GM21619 (cell line): ENCODE results near the gene KIF6.

Experiments
- ATAC-seq: cut with Tn5 transposase; IDR thresholded peaks from one replicate; pipeline ENCODE4 v1.9.1; 2021; ENCODE audit not compliant: unreplicated experiment

KIF6 gene

GRCh38 chr6:39666706-39667489, 58.3 kb downstream of the KIF6 start:
- no peak for ATAC-seq

DNA sequence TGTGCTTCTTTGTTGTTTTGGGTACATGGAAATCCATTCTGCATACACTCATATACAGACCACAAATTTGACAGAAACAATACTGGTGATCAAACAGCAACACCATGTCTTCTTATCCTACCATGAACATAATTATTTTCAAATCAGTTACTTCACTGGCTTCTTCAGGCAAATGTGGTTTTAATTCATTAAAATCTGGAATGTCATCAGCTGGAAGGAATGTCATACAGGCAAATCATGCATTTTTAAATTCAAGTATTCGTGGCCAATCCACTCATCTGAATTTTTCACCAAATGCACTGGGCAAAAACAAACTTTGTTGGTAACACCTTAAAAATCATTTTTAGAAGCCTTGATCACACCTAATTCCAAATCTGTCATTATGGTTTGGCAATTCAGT, 59.3 kb downstream of the KIF6 start:
- ATAC-seq, result no peak

- ATAC-seq, result no peak
Measured at GRCh38 chr6:39664173-39664572, 61.0 kb downstream of the KIF6 start.

- no peak for ATAC-seq
Measured at GRCh38 chr6:39657355-39658135, 67.7 kb downstream of the KIF6 start.

DNA sequence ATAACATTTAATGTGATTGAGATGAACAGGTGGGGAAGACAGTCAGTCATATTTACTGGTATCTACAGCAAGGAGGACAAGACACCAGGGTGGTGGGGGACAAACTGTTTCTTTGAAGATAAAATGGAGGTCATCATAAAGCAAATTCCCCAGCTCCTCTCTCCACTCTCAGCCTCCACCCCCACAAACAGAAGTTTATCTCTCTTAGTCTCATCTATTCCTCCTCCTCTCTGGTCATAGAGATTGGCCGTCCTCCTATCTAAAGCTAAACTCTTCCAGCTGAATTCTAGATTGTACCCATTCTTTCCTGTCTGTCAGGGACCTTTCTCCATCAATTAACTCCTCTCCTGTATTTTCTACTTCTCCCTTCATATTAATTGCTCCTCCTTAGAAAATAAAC, 71.1 kb downstream of the KIF6 start:
- ATAC-seq, result no peak

GRCh38 chr6:39653612-39654011, 71.6 kb downstream of the KIF6 start:
- no peak for ATAC-seq

- ATAC-seq, result no peak
Measured at GRCh38 chr6:39649996-39650395, 75.2 kb downstream of the KIF6 start.

DNA sequence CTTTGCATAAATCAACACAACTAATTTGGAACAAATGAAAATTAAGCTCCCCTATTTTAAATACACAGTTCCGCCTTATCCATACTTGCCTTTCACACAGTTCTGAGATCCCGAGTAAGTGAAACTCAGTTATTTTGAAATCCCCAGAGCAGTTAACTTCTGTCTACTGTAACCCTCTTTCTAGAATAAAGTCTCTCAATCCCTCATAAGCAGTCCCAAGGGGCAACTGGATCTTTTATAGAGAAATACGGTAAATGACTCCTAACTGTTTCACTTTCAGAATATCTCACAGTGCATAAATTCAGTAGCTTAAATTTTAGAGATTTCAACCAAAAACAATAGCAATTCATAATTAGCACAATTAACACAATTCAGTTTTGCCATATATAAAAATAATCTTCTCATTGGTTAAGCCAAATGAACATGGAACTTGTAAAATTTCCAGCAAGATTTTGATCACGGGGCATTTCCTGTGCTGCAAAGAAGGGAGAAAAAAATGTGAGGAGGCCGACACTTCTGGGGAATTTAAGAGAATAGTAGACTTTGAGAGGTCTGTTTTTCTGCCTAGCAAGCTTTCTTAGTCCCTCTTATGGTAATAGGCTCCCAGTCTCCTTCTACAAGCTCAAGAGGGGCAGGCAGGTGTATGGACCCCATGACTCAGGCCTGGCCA, 78.3 kb downstream of the KIF6 start:
- ATAC-seq, result no peak

- ATAC-seq, result no peak
Measured at GRCh38 chr6:39642270-39642669, 82.9 kb downstream of the KIF6 start.

DNA sequence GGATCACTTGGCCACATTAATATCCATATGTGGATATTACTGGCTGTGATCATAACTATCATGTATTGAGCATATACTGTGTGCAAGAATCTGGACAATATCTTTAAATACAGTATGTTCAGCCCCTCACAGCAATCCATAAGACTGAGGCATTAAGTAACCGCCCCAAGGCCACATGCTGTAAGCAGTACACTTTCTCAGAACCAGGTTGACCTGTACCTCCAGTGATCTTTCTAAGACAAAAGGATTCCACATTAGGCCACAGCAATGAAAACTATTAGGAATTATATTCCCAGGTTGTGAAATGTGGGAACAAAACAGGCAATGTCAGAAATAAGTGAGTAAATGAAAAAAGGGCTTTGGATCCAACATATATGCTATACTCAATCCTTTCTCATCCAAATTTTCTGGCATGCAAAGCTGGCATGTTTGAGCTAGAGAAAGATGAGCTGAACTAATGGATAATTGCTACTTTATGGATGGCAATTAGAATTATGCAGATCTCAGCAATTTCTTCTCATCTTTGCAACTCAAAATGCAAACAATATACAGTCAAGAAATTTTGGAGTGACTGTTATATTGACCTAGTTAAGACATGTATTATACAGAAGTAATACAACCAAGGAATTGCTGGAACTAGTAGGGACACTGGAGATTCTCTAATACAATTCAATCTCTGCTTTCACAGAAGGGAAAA, 86.9 kb downstream of the KIF6 start:
- no peak for ATAC-seq

GRCh38 chr6:39634646-39635341, 90.4 kb downstream of the KIF6 start:
- no peak for ATAC-seq

DNA sequence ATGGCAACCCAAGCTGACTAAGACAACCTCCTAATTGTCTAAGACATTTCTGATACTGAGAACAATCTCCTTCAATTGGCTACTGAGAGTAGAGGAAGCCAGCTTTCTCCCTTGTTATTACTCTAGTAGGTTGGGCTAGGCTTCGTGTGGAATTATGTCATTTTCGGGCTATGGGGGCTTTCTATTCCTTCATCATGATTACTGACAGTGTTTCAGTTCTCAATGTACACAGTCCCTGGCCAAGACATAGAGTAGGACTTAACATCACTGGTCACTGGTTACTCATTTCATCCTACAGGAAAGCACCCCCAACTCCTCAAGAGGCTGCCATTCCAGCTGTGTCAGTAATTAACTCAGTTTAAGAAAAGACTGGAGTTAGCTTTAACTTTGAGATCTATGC, 100.0 kb downstream of the KIF6 start:
- no peak for ATAC-seq

GRCh38 chr6:39623750-39624149, 101.5 kb downstream of the KIF6 start:
- ATAC-seq, result no peak

- ATAC-seq, result no peak
Measured at GRCh38 chr6:39617520-39617919, 107.7 kb downstream of the KIF6 start.

DNA sequence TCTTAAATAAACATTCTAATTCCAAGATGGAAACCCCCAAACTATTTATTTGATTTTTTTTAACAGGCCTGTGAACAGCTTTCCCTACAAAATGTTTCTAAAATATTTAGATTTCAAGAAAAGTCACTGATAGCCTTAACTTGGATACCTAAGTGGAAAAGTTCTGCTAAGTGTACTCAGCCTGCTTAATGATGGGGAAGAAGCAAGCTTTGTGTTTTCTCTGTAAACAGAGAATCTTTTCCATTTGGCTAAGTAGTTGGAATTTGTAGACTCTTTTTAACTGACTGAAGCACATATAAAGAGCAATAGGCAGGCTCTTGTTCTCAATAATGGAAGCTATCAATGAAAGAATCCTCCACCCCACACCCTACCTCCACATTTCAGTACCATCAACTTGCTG, 108.2 kb downstream of the KIF6 start:
- no peak for ATAC-seq

- ATAC-seq, result no peak
Measured at GRCh38 chr6:39615622-39616021, 109.6 kb downstream of the KIF6 start.

GRCh38 chr6:39614393-39614950, 110.7 kb downstream of the KIF6 start:
- ATAC-seq, result no peak

- ATAC-seq, result no peak
Measured at GRCh38 chr6:39610221-39610620, 115.0 kb downstream of the KIF6 start.

DNA sequence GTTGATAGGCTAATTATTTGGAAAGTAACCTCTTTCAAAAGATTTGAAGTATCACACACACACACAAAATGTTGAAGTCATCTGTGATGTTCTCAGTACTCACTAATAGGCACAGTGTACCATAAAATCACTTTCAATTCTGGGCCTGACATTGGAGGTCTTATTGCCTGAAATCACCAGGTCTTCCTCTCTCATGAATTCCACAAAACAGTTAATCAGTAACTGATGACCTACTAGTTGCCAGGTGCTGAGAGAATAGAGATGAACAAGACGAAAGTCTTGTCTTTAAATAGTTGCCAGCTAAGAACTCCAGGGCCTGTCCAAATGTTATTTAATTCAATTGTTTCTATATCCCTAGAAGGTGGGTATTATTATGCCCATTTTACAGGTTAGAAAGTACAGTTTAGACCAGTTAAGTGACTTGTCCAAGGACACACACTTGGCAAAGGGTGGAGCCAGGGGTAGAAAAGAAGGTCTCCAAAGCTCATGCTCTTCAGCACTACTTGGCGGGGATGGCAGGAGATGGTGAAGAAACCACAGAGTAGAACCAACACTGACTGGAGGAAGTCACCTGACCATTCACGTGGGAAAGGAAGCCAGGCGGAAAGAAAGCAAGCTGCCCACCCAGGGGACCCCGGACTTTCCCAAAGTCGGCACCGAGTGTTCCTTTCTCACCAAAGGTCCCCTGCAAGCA, 116.4 kb downstream of the KIF6 start:
- ATAC-seq, result peak; percentile 69
